GM13976 (cell line): Measurements from ENCODE around the gene CELF5.
"Not testable (repeated sequence)": the region's sequence is repeated elsewhere in the genome, so short reads cannot be mapped to it uniquely, and the experiment has no call there.

Experiments
- DNase-seq: peaks from one replicate; pipeline ENCODE4 v3.0.0; 2012; ENCODE audit warnings: low spot score
- in situ Hi-C: fragments of 300-500 bp; cut with MboI; formaldehyde crosslinking; loops from one replicate; pipeline ENCODE4 v1.12.0; 2022; ENCODE audit warnings: low sequenced_read_pairs, mixed read lengths, inconsistent platforms; ENCODE audit not compliant: unreplicated experiment
- TF ChIP-seq, protein P1 (sequence below): IDR thresholded peaks from 2 replicates; pipeline ENCODE4 v1.5.1; 2012; ENCODE audit warnings: borderline replicate concordance, mild to moderate bottlenecking; ENCODE audit not compliant: insufficient read depth; ENCODE audit errors: extremely low read depth, missing control alignments, control extremely low read depth

Gene CELF5

DNA sequence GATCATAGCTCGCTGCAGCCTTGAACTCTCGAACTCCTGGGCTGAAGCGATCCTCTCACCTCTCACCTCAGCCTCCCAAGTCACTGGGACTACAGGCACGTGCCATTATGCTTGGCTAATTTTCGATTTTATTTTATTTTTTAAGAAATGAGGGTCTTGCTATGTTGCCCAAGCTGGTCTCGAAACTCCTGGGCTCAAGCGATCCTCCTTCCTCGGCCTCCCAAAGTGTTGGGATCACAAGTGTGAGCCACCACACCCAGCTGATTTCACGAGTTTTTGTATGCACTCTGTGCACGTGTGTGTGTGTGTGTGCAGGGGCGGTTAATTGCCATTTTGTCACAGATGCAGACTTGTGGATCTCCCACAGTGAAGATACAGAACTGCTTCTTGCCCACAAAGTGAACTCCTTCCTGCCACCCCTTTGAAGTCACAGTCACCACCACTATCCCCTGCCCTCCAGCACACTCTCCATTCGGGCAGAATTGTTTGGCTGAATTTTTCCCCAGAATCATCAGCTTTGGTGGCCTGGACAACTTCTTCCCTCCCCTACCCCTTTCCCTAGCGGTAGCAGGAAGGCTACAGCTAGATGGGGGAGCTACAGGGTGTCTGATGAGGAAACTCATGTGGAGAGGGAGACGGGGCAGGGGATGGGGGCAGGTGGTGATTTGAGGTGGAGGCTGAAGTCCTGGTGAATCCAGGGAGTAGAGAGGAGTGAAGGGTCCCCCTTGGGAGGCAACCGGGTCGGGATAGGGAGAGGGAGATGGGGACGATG lies 59.6 kb downstream of the CELF5 start:
- no peak for DNase-seq
- in situ Hi-C loops: no loop called here
- TF ChIP-seq, protein P1, sequence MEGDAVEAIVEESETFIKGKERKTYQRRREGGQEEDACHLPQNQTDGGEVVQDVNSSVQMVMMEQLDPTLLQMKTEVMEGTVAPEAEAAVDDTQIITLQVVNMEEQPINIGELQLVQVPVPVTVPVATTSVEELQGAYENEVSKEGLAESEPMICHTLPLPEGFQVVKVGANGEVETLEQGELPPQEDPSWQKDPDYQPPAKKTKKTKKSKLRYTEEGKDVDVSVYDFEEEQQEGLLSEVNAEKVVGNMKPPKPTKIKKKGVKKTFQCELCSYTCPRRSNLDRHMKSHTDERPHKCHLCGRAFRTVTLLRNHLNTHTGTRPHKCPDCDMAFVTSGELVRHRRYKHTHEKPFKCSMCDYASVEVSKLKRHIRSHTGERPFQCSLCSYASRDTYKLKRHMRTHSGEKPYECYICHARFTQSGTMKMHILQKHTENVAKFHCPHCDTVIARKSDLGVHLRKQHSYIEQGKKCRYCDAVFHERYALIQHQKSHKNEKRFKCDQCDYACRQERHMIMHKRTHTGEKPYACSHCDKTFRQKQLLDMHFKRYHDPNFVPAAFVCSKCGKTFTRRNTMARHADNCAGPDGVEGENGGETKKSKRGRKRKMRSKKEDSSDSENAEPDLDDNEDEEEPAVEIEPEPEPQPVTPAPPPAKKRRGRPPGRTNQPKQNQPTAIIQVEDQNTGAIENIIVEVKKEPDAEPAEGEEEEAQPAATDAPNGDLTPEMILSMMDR: no peak

GRCh38 chr19:3284759-3285646 lies 60.5 kb downstream of the CELF5 start:
- in situ Hi-C loops: no loop called here
- peak; percentile 86 for DNase-seq
- TF ChIP-seq, protein P1: no peak

GRCh38 chr19:3285647-3286176 lies 61.3 kb downstream of the CELF5 start:
- in situ Hi-C loops: no loop called here
- peak; percentile 80 for DNase-seq
- TF ChIP-seq, protein P1: no peak

- TF ChIP-seq, protein P1: no peak
Observed at GRCh38 chr19:3287814-3288213, 63.4 kb downstream of the CELF5 start.

GRCh38 chr19:3288437-3288836 lies 64.0 kb downstream of the CELF5 start:
- in situ Hi-C loops, DNase-seq: not testable (repeated sequence)

More at GRCh38 chr19:3287814-3288213, 63.4 kb downstream of the CELF5 start:
- in situ Hi-C loops: no loop called here
- no peak for DNase-seq

GRCh38 chr19:3289971-3290569 lies 65.6 kb downstream of the CELF5 start:
- TF ChIP-seq, protein P1: no peak
- in situ Hi-C loops: no loop called here
- no peak for DNase-seq

DNA sequence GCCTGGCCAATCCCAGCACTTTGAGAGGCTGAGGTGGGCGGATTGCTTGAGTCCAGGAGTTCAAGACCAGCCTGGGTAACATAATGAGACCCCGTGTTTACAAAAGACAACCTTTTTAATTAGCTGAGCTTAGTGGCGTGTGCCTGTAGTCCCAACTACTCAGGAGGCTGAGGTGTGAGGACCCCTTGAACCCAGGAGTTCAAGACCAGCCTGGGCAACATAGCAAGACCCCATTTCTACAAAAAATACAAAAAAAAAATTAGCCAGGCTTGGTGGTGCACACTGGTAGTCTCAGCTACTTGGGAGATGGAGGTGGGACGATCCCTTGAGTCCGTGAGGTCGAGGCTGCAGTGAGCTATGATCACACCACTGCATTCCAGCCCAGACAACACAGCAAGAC lies 66.4 kb downstream of the CELF5 start:
- in situ Hi-C loops, DNase-seq: not testable (repeated sequence)
